Astrocyte (in vitro differentiated cells and primary cell): ENCODE results near the gene PRAMEF13.
"Not testable (repeated sequence)": the region's sequence is repeated elsewhere in the genome, so short reads cannot be mapped to it uniquely, and the experiment has no call there.

Source experiments
- EZH2 ChIP-seq: IDR thresholded peaks from 2 replicates; pipeline ENCODE4 v1.6.1; 2012; ENCODE audit warnings: mild to moderate bottlenecking, low read length, inconsistent platforms; ENCODE audit not compliant: insufficient read depth
- TF ChIP-seq, protein P1 (sequence below): IDR thresholded peaks from 2 replicates; pipeline ENCODE4 v1.5.1; 2011; ENCODE audit warnings: low read depth, mild to moderate bottlenecking, inconsistent platforms, low read length, moderate library complexity; ENCODE audit not compliant: insufficient read depth

- TF ChIP-seq, protein P1, sequence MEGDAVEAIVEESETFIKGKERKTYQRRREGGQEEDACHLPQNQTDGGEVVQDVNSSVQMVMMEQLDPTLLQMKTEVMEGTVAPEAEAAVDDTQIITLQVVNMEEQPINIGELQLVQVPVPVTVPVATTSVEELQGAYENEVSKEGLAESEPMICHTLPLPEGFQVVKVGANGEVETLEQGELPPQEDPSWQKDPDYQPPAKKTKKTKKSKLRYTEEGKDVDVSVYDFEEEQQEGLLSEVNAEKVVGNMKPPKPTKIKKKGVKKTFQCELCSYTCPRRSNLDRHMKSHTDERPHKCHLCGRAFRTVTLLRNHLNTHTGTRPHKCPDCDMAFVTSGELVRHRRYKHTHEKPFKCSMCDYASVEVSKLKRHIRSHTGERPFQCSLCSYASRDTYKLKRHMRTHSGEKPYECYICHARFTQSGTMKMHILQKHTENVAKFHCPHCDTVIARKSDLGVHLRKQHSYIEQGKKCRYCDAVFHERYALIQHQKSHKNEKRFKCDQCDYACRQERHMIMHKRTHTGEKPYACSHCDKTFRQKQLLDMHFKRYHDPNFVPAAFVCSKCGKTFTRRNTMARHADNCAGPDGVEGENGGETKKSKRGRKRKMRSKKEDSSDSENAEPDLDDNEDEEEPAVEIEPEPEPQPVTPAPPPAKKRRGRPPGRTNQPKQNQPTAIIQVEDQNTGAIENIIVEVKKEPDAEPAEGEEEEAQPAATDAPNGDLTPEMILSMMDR = not testable (repeated sequence)
- TF ChIP-seq EZH2 = not testable (repeated sequence)
Observed at GRCh38 chr1:13201309-13201708, at the start of gene PRAMEF13.
